ENCODE results near the gene PPIE. TPM values are rescaled to one million over a fixed set of nuclear protein-coding genes. Genes with fewer than 3 reads are reported as not detected.

The PPIE gene
- total and polyA plus RNA-seq, 2 of the 13 experiments (the other 11 are each of a cell fraction or from before 2014, with no cell fraction given) = 15.3 to 26.3 TPM

DNA sequence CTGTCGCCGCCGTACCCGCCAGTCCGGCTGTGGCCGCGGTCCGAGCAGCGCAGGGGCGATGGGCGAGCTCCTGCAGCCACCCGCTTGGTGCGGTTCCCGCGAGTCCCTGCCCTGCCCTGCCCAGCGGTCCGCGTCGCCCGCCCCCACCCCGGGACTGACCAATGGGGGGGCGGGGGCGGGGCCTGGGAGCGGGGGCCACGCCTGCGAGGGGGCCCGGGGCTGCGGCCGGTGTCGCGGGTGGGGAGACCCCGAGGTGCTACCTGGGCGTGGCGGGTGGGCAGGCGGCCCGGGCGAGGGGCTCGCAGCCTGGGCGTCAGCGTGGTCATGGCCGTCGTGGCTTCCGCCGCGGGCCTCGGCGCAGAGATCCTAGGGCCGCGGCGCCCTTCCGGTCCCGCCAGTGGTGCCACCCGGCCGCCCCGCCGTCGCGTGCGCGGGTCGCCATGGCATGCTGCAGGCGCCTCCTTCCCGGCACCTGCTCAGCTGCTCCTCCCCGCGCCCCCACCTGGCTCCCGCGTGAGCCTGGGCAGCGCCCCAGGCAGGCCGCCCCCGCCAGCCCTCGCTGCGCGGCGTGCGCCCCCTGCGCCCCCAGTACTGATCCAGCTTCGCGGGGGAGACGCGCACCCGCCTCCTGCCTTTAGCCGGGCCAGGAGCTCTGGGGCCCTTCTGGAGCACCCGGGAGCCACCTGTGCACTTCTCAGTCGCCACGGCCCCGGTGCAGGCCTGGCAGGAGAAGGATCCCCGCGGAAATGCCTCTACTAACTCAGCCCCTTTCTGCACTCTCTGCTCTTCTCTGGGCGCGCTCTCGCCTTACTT is 50.3 kb downstream of the PPIE start, which contains the start of gene BMP8B (continued):
- TF ChIP-seq GABPA (IDR thresholded peaks at IDR 0.05; ENCODE audit: low read depth, low read length) (peak; percentile 50), GABPA (CRISPR knock-in tag; IDR thresholded peaks at IDR 0.05; ENCODE audit: low read depth) (no peak), ZNF775 (CRISPR knock-in tag; IDR thresholded peaks at IDR 0.05; ENCODE audit: borderline replicate concordance) (no peak), NFE2L2 (IDR thresholded peaks at IDR 0.05; ENCODE audit: low read length) (no peak), ZNF207 (IDR thresholded peaks at IDR 0.05; ENCODE audit: borderline replicate concordance) (no peak), ZFP82 (CRISPR knock-in tag; IDR thresholded peaks at IDR 0.05; ENCODE audit: borderline replicate concordance) (peak; percentile 71; the same call in 1 of the 2 replicates), EED (CRISPR knock-in tag; IDR thresholded peaks at IDR 0.05) (peak; percentile 27; the same call in 1 of the 2 replicates), IKZF4 (CRISPR knock-in tag; IDR thresholded peaks at IDR 0.05; ENCODE audit: borderline replicate concordance, low read depth, not compliant biosample characterization) (no peak), EEA1 (CRISPR knock-in tag; IDR thresholded peaks at IDR 0.05; ENCODE audit: borderline replicate concordance) (no peak), ZNF563 (CRISPR knock-in tag; IDR thresholded peaks at IDR 0.05) (peak; percentile 78; the same call in 1 of the 2 replicates), ZNF614 (CRISPR knock-in tag; IDR thresholded peaks at IDR 0.05; ENCODE audit: borderline replicate concordance) (no peak), ZNF75D (CRISPR knock-in tag; IDR thresholded peaks at IDR 0.05; ENCODE audit: borderline replicate concordance) (no peak), ZNF564 (CRISPR knock-in tag; IDR thresholded peaks at IDR 0.05) (0 out of 2 replicates have a peak, but pooled peaks have one; percentile 41), ATF7-NPFF (CRISPR knock-in tag; IDR thresholded peaks at IDR 0.05; ENCODE audit: low read depth) (no peak; the same call in 1 of the 2 replicates), KLF9 (CRISPR knock-in tag; IDR thresholded peaks at IDR 0.05; ENCODE audit: low read depth) (no peak), NPAS2 (CRISPR knock-in tag; IDR thresholded peaks at IDR 0.05; ENCODE audit: borderline replicate concordance) (no peak), ATF7 (IDR thresholded peaks at IDR 0.05) (no peak), ATF7 (CRISPR knock-in tag; IDR thresholded peaks at IDR 0.05) (no peak), ZNF484 (CRISPR knock-in tag; IDR thresholded peaks at IDR 0.05; ENCODE audit: borderline replicate concordance, low read depth) (no peak), SUZ12 (IDR thresholded peaks at IDR 0.05; ENCODE audit: low read depth, low read length) (no peak), ZNF777 (CRISPR knock-in tag; IDR thresholded peaks at IDR 0.05) (peak; percentile 89), NKX3-1 (CRISPR knock-in tag; IDR thresholded peaks at IDR 0.05) (no peak)
- TF ChIP-seq, protein P1, sequence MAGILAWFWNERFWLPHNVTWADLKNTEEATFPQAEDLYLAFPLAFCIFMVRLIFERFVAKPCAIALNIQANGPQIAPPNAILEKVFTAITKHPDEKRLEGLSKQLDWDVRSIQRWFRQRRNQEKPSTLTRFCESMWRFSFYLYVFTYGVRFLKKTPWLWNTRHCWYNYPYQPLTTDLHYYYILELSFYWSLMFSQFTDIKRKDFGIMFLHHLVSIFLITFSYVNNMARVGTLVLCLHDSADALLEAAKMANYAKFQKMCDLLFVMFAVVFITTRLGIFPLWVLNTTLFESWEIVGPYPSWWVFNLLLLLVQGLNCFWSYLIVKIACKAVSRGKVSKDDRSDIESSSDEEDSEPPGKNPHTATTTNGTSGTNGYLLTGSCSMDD (CRISPR knock-in tag; IDR thresholded peaks at IDR 0.05) = no peak
- TF ChIP-seq, protein P2, sequence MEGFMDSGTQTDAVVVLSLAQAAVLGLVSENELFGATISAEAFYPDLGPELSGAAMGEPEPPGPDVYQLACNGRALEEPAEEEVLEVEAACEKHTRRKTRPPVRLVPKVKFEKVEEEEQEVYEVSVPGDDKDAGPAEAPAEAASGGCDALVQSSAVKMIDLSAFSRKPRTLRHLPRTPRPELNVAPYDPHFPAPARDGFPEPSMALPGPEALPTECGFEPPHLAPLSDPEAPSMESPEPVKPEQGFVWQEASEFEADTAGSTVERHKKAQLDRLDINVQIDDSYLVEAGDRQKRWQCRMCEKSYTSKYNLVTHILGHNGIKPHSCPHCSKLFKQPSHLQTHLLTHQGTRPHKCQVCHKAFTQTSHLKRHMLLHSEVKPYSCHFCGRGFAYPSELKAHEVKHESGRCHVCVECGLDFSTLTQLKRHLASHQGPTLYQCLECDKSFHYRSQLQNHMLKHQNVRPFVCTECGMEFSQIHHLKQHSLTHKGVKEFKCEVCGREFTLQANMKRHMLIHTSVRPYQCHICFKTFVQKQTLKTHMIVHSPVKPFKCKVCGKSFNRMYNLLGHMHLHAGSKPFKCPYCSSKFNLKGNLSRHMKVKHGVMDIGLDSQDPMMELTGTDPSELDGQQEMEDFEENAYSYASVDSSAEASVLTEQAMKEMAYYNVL (CRISPR knock-in tag; IDR thresholded peaks at IDR 0.05; ENCODE audit: borderline replicate concordance) = no peak
